ENCODE results near the gene TRERF1. TPM values are rescaled to one million over a fixed set of nuclear protein-coding genes. Genes with fewer than 3 reads are reported as not detected.

Gene TRERF1
- total RNA-seq, 1 donor from 2014 or later = 0.86 TPM

- no peak for DNase-seq (ENCODE audit: low spot score)
- intact Hi-C loops (cut with DNase I) = no loop called here
Observed at GRCh38 chr6:42402184-42402583, 49.5 kb downstream of the TRERF1 start.

DNA sequence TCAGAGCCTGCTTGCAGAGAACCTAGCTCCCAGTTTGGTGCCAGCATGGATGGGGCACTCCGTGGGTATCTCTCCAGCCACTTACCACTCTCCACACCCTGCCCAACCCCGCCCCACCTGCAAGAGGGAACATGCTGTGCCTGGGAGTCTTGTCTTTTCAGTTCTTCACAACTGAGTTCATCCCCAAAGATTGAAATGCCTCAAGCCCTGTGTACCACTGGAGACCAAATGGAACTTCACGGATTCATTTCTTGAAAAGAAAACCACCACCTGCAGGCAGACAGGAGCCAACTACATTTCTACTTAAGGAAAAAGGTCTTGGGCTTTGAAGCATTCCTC is 50.1 kb downstream of the TRERF1 start:
- DNase-seq (ENCODE audit: low spot score) = no peak
- intact Hi-C loops (cut with DNase I) = no loop called here

DNA sequence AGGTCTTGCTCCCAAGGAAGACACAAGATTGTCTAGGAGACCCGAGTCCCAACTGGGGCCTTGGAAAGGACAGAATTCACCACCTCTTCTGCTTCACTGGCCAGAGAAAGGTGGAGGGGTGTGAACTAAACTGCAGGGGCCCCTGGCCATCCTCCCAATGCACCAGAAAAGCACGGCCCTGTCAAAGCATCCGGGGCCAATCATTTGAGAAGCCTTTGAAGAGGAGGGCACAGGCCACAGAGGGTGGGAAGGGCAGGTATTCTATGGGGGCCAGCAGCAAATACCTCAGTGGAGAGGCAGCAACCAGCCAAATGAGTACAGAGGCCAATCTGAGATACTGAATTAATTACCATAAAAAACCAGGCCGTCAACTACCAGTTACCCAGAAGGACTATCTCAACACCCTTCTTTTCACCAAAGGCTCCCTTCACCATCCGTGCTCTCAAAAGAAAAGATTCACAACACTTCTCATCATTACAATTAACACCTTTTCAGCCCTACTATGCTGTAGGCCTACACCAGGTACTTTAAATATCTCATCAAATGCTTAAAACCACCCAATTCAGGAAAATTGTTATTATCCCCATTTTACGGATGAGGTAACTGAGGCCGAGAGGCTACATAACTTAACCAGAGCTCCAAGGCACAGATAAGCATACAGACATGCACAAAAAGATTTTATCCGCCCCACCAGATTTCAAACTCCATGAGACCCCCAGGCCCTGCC is 50.7 kb downstream of the TRERF1 start:
- no peak for DNase-seq (ENCODE audit: low spot score)
- intact Hi-C loops (cut with DNase I) = no loop called here

- no peak for DNase-seq (ENCODE audit: low spot score)
- intact Hi-C loops (cut with DNase I) = no loop called here
Observed at GRCh38 chr6:42400061-42400760, 51.5 kb downstream of the TRERF1 start.

DNA sequence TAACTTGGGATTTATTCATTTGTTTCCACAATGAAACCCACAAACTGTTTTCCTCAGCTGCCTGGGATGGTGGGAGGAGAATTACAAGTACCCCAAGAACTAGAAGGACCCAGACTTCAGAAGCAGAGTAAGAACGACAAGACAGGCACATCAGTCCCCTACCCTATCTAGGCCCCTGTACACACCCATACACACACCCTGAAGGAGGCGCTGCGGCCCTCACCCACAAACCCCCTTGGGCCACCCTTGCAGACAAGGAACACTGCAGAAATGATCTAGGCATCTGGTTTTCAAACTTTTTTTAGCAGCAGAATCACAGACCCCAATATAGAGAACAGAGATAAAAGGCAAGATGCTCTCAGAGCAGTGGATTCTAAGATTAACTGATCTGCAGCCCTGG is 55.0 kb downstream of the TRERF1 start:
- intact Hi-C loops (cut with DNase I) = no loop called here
- no peak for DNase-seq (ENCODE audit: low spot score)

DNA sequence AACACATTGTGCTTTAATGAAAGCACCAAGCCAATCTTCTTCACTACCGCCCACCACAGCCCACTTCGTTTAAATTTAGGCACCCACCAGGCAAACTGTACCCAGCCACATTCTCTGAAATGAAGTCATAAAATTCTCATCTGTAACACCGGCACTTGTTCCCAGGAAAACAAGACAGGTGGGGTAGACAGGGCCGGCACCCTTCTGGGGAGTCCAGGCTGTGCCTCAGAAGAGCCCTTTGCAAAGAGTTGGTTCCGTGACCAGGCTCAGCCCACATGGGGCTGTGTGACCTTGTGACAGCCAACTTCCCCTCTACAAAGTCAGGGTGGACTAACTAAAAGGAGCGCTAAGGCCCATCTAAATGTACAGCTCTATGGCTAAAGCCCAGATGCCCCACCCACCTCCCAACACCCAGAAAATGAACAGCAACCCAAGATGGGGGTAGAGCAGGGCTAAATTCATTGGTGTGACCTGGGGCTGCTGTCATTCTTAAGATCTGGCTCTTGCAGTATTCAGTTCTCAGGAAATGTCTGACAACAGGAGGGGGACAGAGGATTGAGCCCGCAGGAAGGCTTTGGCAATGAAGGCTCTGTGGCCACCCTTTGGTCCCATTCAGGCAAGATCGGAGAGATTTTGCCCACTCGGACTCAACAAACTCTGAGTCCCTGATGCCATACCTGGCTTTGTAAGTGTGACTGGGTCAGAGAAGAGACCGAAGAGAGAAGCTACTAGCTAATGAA is 56.7 kb downstream of the TRERF1 start:
- intact Hi-C loops (cut with DNase I) = no loop called here
- no peak for DNase-seq (ENCODE audit: low spot score)

- intact Hi-C loops (cut with DNase I) = no loop called here
Observed at GRCh38 chr6:42394151-42394550, 57.6 kb downstream of the TRERF1 start.

DNA sequence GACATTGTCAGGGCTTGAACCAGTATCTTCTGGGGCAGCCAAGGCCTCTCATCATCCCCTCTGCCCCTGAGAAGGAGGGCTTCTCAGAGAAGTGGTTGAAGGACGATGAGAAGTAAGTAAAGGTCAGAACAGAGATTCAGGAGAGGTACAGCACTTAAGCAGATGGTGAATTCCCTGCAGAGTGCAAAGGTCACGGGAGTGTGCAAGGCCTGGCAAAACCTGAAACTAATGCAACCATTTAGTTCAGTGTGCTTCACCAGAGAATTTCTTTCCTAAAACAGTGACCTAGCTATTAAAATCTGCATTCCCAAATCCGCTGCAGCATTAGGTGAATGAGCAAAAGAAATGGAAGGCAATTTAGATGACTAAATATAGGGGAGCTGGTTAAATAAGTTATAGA is 58.4 kb downstream of the TRERF1 start:
- intact Hi-C loops (cut with DNase I) = no loop called here
- DNase-seq (ENCODE audit: low spot score) = no peak

More at GRCh38 chr6:42394151-42394550, 57.6 kb downstream of the TRERF1 start:
- no peak for DNase-seq (ENCODE audit: low spot score)

GRCh38 chr6:42392833-42393232 is 58.9 kb downstream of the TRERF1 start:
- intact Hi-C loops (cut with DNase I) = no loop called here
- no peak for DNase-seq (ENCODE audit: low spot score)

DNA sequence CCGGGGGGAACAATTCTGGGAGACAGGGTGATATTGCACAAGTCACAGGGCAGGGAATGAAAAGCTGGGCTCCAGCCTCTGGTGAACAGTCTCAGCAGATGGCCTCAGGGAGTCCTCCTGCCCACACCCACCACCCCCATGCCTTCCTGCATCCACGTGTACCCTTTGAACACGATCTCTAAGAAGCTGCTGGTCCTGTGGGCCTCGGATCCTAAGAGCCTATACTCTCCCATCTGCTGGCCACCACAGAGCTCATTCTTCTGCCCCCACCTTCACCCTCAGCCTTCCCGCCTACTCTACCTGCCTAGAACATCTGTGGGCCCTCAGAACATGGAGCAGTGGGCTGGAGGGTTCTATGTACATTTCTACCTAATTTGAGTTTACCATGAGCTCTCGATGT is 60.3 kb downstream of the TRERF1 start:
- DNase-seq (ENCODE audit: low spot score) = no peak

GRCh38 chr6:42390228-42390934 is 61.3 kb downstream of the TRERF1 start:
- no peak for DNase-seq (ENCODE audit: low spot score)
- intact Hi-C loops (cut with DNase I) = no loop called here

More for the DNA sequence above, 60.3 kb downstream of the TRERF1 start:
- intact Hi-C loops (cut with DNase I) = no loop called here

DNA sequence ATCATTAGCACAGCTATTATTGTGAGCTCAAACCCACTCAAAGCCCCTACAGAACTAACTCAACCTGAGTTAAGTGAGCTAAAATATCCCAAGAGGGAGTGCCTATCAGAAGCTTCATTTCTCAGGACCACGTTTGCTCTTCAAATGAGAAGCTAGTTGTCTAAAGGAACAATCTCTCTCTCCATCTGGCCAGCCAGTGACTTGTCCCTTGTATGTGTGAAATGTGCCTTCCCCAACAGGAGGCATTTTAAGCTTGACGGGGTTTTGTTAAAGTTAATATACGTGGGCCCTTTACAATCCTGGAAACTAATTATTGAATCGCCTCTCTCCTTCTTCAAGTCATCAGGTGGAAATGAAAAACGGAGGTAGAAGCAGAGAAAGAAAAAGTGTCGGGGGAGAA is 62.0 kb downstream of the TRERF1 start:
- no peak for DNase-seq (ENCODE audit: low spot score)
- intact Hi-C loops (cut with DNase I) = no loop called here

GRCh38 chr6:42388046-42388445 is 63.7 kb downstream of the TRERF1 start:
- intact Hi-C loops (cut with DNase I) = no loop called here
- DNase-seq (ENCODE audit: low spot score) = no peak

- intact Hi-C loops (cut with DNase I) = no loop called here
- DNase-seq (ENCODE audit: low spot score) = no peak
Observed at GRCh38 chr6:42387336-42387735, 64.4 kb downstream of the TRERF1 start.

DNA sequence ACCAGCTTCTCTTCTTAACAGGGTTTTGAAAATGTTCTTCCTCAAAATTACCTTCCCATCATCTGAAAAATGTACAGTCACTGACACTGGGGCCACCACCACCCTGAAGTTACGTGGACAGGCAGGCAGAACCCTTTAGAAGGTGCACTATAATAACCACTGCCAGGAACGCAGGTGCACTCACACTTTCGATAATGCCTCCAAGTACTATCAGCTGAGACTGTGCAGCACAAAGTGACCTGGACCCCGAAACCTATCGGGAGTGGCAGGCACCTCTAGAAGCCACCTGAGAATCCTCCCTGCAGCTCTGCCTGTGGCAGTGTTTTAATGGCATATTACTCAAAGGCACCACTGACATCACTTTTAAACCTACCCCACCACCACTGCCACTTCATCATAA is 66.4 kb downstream of the TRERF1 start:
- intact Hi-C loops (cut with DNase I) = no loop called here
- DNase-seq (ENCODE audit: low spot score) = no peak

DNA sequence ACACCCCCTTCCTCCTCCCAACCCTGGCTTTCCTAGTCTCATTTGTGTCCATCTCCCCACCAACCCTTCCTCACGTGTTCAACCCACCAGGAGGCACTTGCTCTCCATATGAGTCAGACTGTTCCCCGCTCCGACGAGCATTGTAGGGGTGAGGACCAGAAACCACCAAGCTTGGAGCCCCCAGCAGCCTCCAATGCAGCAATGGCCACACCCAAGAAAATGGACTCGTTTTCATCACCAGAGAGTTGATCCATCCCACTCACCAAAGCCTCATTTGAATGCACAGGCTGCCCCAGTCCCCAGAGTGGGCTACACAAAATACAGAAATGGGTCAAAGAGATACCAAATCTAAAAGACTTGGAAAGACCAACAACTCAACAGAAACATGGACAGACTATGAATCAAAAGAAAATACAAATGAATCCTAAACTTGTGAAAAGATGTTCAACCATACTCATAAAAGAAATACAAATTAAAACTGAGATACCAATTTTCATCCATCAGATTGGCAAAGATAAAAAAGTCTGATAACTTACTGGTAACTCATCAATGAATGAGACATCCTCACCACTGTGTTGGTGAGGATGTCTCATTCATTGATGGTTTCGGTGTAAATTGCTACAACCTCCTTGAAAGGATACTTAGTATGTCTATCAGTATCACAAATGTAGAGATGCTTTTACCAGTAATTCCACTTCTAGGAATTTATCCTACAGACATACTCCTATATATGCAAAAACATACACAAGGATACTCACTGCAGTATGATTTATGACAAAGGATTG is 68.1 kb downstream of the TRERF1 start:
- no peak for DNase-seq (ENCODE audit: low spot score)
- intact Hi-C loops (cut with DNase I) = no loop called here

GRCh38 chr6:42381850-42382249 is 69.9 kb downstream of the TRERF1 start:
- intact Hi-C loops (cut with DNase I) = no loop called here
- no peak for DNase-seq (ENCODE audit: low spot score)

- DNase-seq (ENCODE audit: low spot score) = no peak
- intact Hi-C loops (cut with DNase I) = no loop called here
Observed at GRCh38 chr6:42380228-42380979, 71.3 kb downstream of the TRERF1 start.

DNA sequence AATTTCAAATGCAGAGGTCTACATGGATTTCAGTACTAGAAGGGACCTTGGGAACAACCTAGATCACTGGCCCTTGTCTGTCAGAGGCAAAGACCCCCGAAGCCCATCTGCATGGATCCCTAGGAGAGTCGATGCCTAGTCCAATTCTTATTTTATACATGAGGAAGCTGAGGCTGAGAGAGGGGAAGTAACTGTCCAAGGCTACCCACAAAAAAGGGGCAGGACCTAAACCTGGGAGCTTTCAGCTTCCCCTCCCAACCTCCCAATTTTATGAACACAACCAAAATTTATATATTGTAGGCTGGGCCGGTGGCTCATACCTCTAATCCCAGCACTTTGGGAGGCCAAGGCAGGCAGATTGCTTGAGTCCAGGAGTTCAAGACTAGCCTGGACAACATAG is 73.2 kb downstream of the TRERF1 start:
- intact Hi-C loops (cut with DNase I) = no loop called here
- DNase-seq (ENCODE audit: low spot score) = no peak
